SK-N-SH treated with all-trans-retinoic acid at 6 μM for 48 hours (cell line): Measurements from ENCODE around the gene POLDIP3.
A peak's percentile ranks its signal among the peaks of the same experiment; 100 is the strongest.

Source experiments
- PPARA ChIP-seq: fragments of 250-450 bp; sonication (Bioruptor Pico); IDR thresholded peaks from 2 replicates; pipeline ENCODE4 v1.5.0; 2020; ENCODE audit warnings: mild to moderate bottlenecking, borderline replicate concordance
- ZFP3 ChIP-seq: fragments of 250-450 bp; sonication (Bioruptor Pico); IDR thresholded peaks from 2 replicates; pipeline ENCODE4 v1.5.0; 2020; ENCODE audit warnings: mild to moderate bottlenecking, moderate library complexity
- ZNF565 ChIP-seq: fragments of 450-650 bp; formaldehyde crosslinking; conservative IDR thresholded peaks from 2 replicates; pipeline ENCODE4 v1.5.0; 2020; ENCODE audit warnings: low read depth, mild to moderate bottlenecking, moderate library complexity
- TF ChIP-seq, protein P1 (sequence below): fragments of 250-450 bp; sonication (Bioruptor Pico); IDR thresholded peaks from 2 replicates; pipeline ENCODE4 v1.5.1; 2020; ENCODE audit warnings: low read depth, mild to moderate bottlenecking, moderate library complexity
- TF ChIP-seq, protein P2 (sequence below): fragments of 250-450 bp; sonication (Bioruptor Pico); IDR thresholded peaks from 2 replicates; pipeline ENCODE4 v1.8.0; 2020; ENCODE audit warnings: mild to moderate bottlenecking, moderate library complexity, borderline replicate concordance
- TF ChIP-seq, protein P3 (sequence below): fragments of 250-450 bp; sonication (Bioruptor Pico); IDR thresholded peaks from 2 replicates; pipeline ENCODE4 v1.5.1; 2021; ENCODE audit warnings: mild to moderate bottlenecking, moderate library complexity

DNA sequence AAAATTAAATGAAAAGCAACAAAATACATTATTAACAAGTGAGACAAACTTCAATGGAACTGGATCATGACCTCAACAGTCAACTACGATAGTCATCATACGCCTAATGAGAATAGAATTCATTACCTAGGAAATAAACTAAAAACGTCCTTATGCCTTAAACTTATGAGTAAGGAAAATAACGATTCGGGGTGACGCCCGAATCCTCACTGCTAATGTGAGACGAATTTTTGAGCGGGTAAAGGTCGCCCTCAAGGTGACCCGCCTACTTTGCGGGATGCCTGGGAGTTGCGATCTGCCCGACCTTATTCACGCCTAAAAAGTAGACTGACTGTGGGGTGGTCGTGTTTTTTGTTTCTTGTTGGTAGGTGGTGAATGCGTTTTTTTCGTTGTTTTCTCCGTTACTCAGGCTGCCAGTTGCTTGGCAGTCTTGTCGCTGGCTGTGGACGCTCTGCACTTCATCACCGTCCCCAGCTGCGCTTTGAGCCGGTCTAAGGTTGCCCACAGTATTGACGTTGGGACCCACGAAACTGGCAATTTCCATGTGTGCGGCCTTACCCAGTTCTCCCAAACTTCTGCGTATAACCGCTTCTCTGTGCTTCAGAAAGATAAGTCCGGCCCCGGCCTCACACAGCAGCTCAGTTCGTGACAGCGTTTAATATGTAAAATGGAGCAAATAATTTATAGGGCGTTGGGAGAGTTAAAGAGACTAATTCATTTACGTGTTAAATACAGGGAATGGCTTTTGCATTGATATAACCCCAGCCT is 593 bp upstream of the POLDIP3 start:
- TF ChIP-seq, protein P1, sequence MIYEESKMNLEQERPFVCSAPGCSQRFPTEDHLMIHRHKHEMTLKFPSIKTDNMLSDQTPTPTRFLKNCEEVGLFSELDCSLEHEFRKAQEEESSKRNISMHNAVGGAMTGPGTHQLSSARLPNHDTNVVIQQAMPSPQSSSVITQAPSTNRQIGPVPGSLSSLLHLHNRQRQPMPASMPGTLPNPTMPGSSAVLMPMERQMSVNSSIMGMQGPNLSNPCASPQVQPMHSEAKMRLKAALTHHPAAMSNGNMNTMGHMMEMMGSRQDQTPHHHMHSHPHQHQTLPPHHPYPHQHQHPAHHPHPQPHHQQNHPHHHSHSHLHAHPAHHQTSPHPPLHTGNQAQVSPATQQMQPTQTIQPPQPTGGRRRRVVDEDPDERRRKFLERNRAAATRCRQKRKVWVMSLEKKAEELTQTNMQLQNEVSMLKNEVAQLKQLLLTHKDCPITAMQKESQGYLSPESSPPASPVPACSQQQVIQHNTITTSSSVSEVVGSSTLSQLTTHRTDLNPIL (CRISPR knock-in tag) = peak; percentile 93
- TF ChIP-seq ZNF565 (CRISPR knock-in tag) (0 out of 2 replicates have a peak, but pooled peaks have one; percentile 57), PPARA (CRISPR knock-in tag) (peak; percentile 61; the same call in 1 of the 2 replicates), ZFP3 (CRISPR knock-in tag) (peak; percentile 45; the same call in 1 of the 2 replicates)
- TF ChIP-seq, protein P2, sequence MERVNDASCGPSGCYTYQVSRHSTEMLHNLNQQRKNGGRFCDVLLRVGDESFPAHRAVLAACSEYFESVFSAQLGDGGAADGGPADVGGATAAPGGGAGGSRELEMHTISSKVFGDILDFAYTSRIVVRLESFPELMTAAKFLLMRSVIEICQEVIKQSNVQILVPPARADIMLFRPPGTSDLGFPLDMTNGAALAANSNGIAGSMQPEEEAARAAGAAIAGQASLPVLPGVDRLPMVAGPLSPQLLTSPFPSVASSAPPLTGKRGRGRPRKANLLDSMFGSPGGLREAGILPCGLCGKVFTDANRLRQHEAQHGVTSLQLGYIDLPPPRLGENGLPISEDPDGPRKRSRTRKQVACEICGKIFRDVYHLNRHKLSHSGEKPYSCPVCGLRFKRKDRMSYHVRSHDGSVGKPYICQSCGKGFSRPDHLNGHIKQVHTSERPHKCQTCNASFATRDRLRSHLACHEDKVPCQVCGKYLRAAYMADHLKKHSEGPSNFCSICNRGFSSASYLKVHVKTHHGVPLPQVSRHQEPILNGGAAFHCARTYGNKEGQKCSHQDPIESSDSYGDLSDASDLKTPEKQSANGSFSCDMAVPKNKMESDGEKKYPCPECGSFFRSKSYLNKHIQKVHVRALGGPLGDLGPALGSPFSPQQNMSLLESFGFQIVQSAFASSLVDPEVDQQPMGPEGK = peak; percentile 97
- TF ChIP-seq, protein P3, sequence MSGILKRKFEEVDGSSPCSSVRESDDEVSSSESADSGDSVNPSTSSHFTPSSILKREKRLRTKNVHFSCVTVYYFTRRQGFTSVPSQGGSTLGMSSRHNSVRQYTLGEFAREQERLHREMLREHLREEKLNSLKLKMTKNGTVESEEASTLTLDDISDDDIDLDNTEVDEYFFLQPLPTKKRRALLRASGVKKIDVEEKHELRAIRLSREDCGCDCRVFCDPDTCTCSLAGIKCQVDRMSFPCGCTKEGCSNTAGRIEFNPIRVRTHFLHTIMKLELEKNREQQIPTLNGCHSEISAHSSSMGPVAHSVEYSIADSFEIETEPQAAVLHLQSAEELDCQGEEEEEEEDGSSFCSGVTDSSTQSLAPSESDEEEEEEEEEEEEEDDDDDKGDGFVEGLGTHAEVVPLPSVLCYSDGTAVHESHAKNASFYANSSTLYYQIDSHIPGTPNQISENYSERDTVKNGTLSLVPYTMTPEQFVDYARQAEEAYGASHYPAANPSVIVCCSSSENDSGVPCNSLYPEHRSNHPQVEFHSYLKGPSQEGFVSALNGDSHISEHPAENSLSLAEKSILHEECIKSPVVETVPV (CRISPR knock-in tag) = peak; percentile 97
